HepG2 (cell line): ENCODE data around the gene LEMD3. TPM values are rescaled to one million over a fixed set of nuclear protein-coding genes. Genes with fewer than 3 reads are reported as not detected.

Source experiments
- CBX1 ChIP-seq: IDR thresholded peaks from one replicate; pipeline ENCODE4 v1.6.1; 2016; ENCODE audit warnings: antibody characterized with exemption, low read depth
- FOXK1 ChIP-seq: sonication (generic); formaldehyde crosslinking; IDR thresholded peaks from 2 replicates; pipeline ENCODE4 v1.4.0; 2020; ENCODE audit warnings: low read depth, missing genetic modification reagents, borderline replicate concordance
- MED8 ChIP-seq: sonication (generic); formaldehyde crosslinking; IDR thresholded peaks from 2 replicates; pipeline ENCODE4 v1.8.1; 2023; ENCODE audit warnings: mild to moderate bottlenecking, missing genetic modification reagents; ENCODE audit not compliant: insufficient replicate concordance
- MTA1 ChIP-seq: sonication (generic); formaldehyde crosslinking; IDR thresholded peaks from 2 replicates; pipeline ENCODE4 v1.4.0; 2020; ENCODE audit warnings: missing genetic modification reagents, mild to moderate bottlenecking, borderline replicate concordance
- PCBP2 ChIP-seq: fragments of 200-400 bp; formaldehyde crosslinking; optimal IDR thresholded peaks from 2 replicates; pipeline ENCODE3; 2018; ENCODE audit warnings: low read length, low read depth; ENCODE audit not compliant: poor library complexity, severe bottlenecking
- POLR2AphosphoS5 ChIP-seq: IDR thresholded peaks from 2 replicates; pipeline ENCODE4 v1.6.1; 2012; ENCODE audit warnings: low read depth, low read length
- PRDM15 ChIP-seq: sonication (generic); formaldehyde crosslinking; IDR thresholded peaks from 2 replicates; pipeline ENCODE4 v1.4.0; 2020; ENCODE audit warnings: missing genetic modification reagents
- SIN3A ChIP-seq: IDR thresholded peaks from 2 replicates; pipeline ENCODE4 v1.6.1; 2011; ENCODE audit warnings: low read depth, mild to moderate bottlenecking, control low read depth, low read length, borderline replicate concordance
- TBL1XR1 ChIP-seq: fragments of 150-350 bp; IDR thresholded peaks from 2 replicates; pipeline ENCODE4 v1.6.1; 2014; ENCODE audit warnings: borderline replicate concordance, low read length; ENCODE audit not compliant: partially characterized antibody
- ZBTB3 ChIP-seq: sonication (generic); formaldehyde crosslinking; IDR thresholded peaks from 2 replicates; pipeline ENCODE4 v1.4.0; 2020; ENCODE audit warnings: low read depth, mild to moderate bottlenecking, moderate library complexity, missing genetic modification reagents, borderline replicate concordance
- ZBTB43 ChIP-seq: sonication (generic); formaldehyde crosslinking; conservative IDR thresholded peaks from 2 replicates; pipeline ENCODE4 v1.4.0; 2020; ENCODE audit warnings: missing genetic modification reagents
- ZFP82 ChIP-seq: sonication (generic); formaldehyde crosslinking; IDR thresholded peaks from 2 replicates; pipeline ENCODE4 v1.5.1; 2020; ENCODE audit warnings: mild to moderate bottlenecking, missing genetic modification reagents, borderline replicate concordance
- ZNF274 ChIP-seq: sonication (generic); formaldehyde crosslinking; IDR thresholded peaks from 2 replicates; pipeline ENCODE4 v1.5.1; 2020; ENCODE audit warnings: mild to moderate bottlenecking, missing genetic modification reagents
- ZNF362 ChIP-seq: sonication (generic); formaldehyde crosslinking; IDR thresholded peaks from 2 replicates; pipeline ENCODE4 v1.4.0; 2020; ENCODE audit warnings: missing genetic modification reagents, mild to moderate bottlenecking, borderline replicate concordance
- ZNF503 ChIP-seq: sonication (generic); formaldehyde crosslinking; IDR thresholded peaks from 2 replicates; pipeline ENCODE4 v1.4.0; 2020; ENCODE audit warnings: missing genetic modification reagents
- ZNF513 ChIP-seq: sonication (generic); formaldehyde crosslinking; conservative IDR thresholded peaks from 2 replicates; pipeline ENCODE4 v1.5.0; 2020; ENCODE audit warnings: missing genetic modification reagents
- ZNF557 ChIP-seq: sonication (generic); formaldehyde crosslinking; IDR thresholded peaks from 2 replicates; pipeline ENCODE4 v1.4.0; 2020; ENCODE audit warnings: missing genetic modification reagents
- ZNF629 ChIP-seq: sonication (generic); formaldehyde crosslinking; conservative IDR thresholded peaks from 2 replicates; pipeline ENCODE4 v1.5.0; 2020; ENCODE audit warnings: missing genetic modification reagents
- polyA plus RNA-seq, 8 experiments: library from polyadenylated mRNA; depleted of rRNA in 3 of 8; stranded (reverse) in 7 of 8; unstranded in 1 of 8; fragments of >200 nt; fragmentation: Illumina TruSeq in 4 of 8; extraction: Trizol in 4 of 8; gene quantifications; 2 replicates each; pipeline versions ENCODE4 v1.2.1 to v1.2.3, GENCODE V29; 2011 to 2016; ENCODE audit warnings: low read depth in 4 of 8, missing spikeins in 1 of 8, mixed read lengths in 1 of 8; ENCODE audit not compliant: insufficient read depth in 1 of 8
- total RNA-seq, 5 experiments: library from RNA; depleted of rRNA; stranded (reverse); fragments of >200 nt; fragmentation: Illumina TruSeq; extraction: Trizol; gene quantifications; 2 replicates each; pipeline ENCODE4 v1.2.3, GENCODE V29; 2016; ENCODE audit warnings: low read depth in 1 of 5

LEMD3 gene
- total and polyA plus RNA-seq, 2 of the 13 experiments (the other 11 are each of a cell fraction or from before 2014, with no cell fraction given), result 9.3 to 18.7 TPM

GRCh38 chr12:65169320-65170208, at the start of gene LEMD3 (continued):
- TF ChIP-seq ZNF513 (no peak), PRDM15 (CRISPR knock-in tag) (peak; percentile 78), ZBTB3 (CRISPR knock-in tag) (peak; percentile 89; the same call in 1 of the 2 replicates), MTA1 (CRISPR knock-in tag) (peak; percentile 81; the same call in 1 of the 2 replicates), FOXK1 (CRISPR knock-in tag) (peak; percentile 76; the same call in 1 of the 2 replicates), MED8 (CRISPR knock-in tag) (no peak), ZNF362 (CRISPR knock-in tag) (peak; percentile 78; the same call in 1 of the 2 replicates), ZNF557 (peak; percentile 99), ZNF274 (CRISPR knock-in tag) (peak; percentile 100), SIN3A (0 out of 2 replicates have a peak, but pooled peaks have one; percentile 37), POLR2AphosphoS5 (peak; percentile 89), ZFP82 (CRISPR knock-in tag) (peak; percentile 99; the same call in 1 of the 2 replicates), CBX1 (peak; percentile 88), ZNF629 (peak; percentile 47), TBL1XR1 (no peak), PCBP2 (no peak), ZNF503 (CRISPR knock-in tag) (peak; percentile 89), ZBTB43 (CRISPR knock-in tag) (peak; percentile 98)
